NCI-H1105 (cell line): ENCODE results near the gene LRRC2.

Experiments used
- DNase-seq: peaks from one replicate; lab custom pipeline; 2025; lab: John Stamatoyannopoulos, UW

LRRC2 gene

GRCh38 chr3:46477756-46478155 is 88.3 kb downstream of the LRRC2 start:
- no peak for DNase-seq

GRCh38 chr3:46477145-46477544 is 89.0 kb downstream of the LRRC2 start:
- DNase-seq: no peak

- DNase-seq: no peak
Measured at GRCh38 chr3:46472736-46473135, 93.4 kb downstream of the LRRC2 start.

GRCh38 chr3:46471371-46471914 is 94.7 kb downstream of the LRRC2 start:
- no peak for DNase-seq

- DNase-seq: no peak
Measured at GRCh38 chr3:46470831-46471230, 95.3 kb downstream of the LRRC2 start.

GRCh38 chr3:46469680-46470357 is 96.3 kb downstream of the LRRC2 start:
- DNase-seq: no peak

GRCh38 chr3:46468753-46469600 is 97.1 kb downstream of the LRRC2 start:
- DNase-seq: no peak

GRCh38 chr3:46467562-46467961 is 98.5 kb downstream of the LRRC2 start:
- DNase-seq: no peak

- no peak for DNase-seq
Measured at GRCh38 chr3:46466871-46467403, 99.2 kb downstream of the LRRC2 start.

- DNase-seq: no peak
Measured at GRCh38 chr3:46466273-46466672, 99.8 kb downstream of the LRRC2 start.
